ENCODE data around the gene FAM136A. TPM values are rescaled to one million over a fixed set of nuclear protein-coding genes. Genes with fewer than 3 reads are reported as not detected.
A peak's percentile ranks its signal among the peaks of the same experiment; 100 is the strongest.
"Not testable (repeated sequence)": the region's sequence is repeated elsewhere in the genome, so short reads cannot be mapped to it uniquely, and the experiment has no call there.

Gene FAM136A
- polyA plus RNA-seq, 1 experiment = 34.1 TPM

GRCh38 chr2:70303186-70303585 lies 1.3 kb upstream of the FAM136A start:
- POLR2A ChIA-PET = interaction anchor here (2.1 kb wide), 1 partner anchor 10 kb away, joined by 9 read pairs; the partner anchor contains the start of gene SNRPG
- CTCF ChIA-PET = interaction anchor here (0.5 to 7.4 kb wide), 21 partner anchors 9 to 1840 kb away, joined by 3 to 274 read pairs (median 5); partner anchors contain the start of genes SNRNP27 and SNRPG
- no peaks in the 10 kb centered on the region; the same call in 1 of the 2 replicates for H3K9me3 ChIP-seq (ENCODE audit: control insufficient read depth, insufficient read depth, low read length)

GRCh38 chr2:70302195-70302546 lies 304 bp upstream of the FAM136A start:
- POLR2A ChIA-PET = interaction anchor here (0.5 to 2.1 kb wide), 3 partner anchors 9 to 232 kb away, joined by 3 to 9 read pairs (median 4); partner anchors contain the start of gene SNRPG
- CTCF ChIA-PET = interaction anchor here (0.6 to 7.4 kb wide), 19 partner anchors 8 to 1839 kb away, joined by 3 to 274 read pairs (median 5); partner anchors contain the start of gene SNRPG
- H3K27ac ChIP-seq (ENCODE audit: low read depth, low read length); DNase-seq (ENCODE audit: low read depth, low spot score); H3K9me3 ChIP-seq (ENCODE audit: control insufficient read depth, insufficient read depth, low read length); H3K27me3 ChIP-seq (ENCODE audit: control insufficient read depth, insufficient read depth, low read length): not testable (repeated sequence)
- H3K4me3 ChIP-seq (ENCODE audit: low read depth, low read length) = peak overlapping the region; percentile 25; the same call in 1 of the 2 replicates

More at GRCh38 chr2:70303186-70303585, 1.3 kb upstream of the FAM136A start:
- TF ChIP-seq CTCF (IDR thresholded peaks at IDR 0.05; ENCODE audit: low read depth, low read length) = no peak
- no peak overlapping the region for H3K27ac ChIP-seq (ENCODE audit: low read depth, low read length)
- H3K4me3 ChIP-seq (ENCODE audit: low read depth, low read length) = no peak overlapping the region
- DNase-seq (ENCODE audit: low read depth, low spot score) = no peak
- peaks cover 2% of the 10 kb centered on the region for H3K27me3 ChIP-seq (ENCODE audit: control insufficient read depth, insufficient read depth, low read length)

- TF ChIP-seq CTCF (IDR thresholded peaks at IDR 0.05; ENCODE audit: low read depth, low read length) = no peak
- Histone ChIP-seq H3K27me3 (ENCODE audit: control insufficient read depth, insufficient read depth, low read length) (peaks cover 2% of the 10 kb centered on the region), H3K4me3 (ENCODE audit: low read depth, low read length) (peak overlapping the region; percentile 83), H3K27ac (ENCODE audit: low read depth, low read length) (peak overlapping the region; percentile 11), H3K9me3 (ENCODE audit: control insufficient read depth, insufficient read depth, low read length) (no peaks in the 10 kb centered on the region; the same call in 1 of the 2 replicates)
- POLR2A ChIA-PET = interaction anchor here (2.1 kb wide), 1 partner anchor 8 kb away, joined by 9 read pairs; the partner anchor contains the start of gene SNRPG
- DNase-seq (ENCODE audit: low read depth, low spot score) = no peak
- CTCF ChIA-PET = interaction anchor here (0.5 kb wide), 1 partner anchor 1031 kb away, joined by 7 read pairs; the partner anchor contains the start of gene ZNF638
Measured at GRCh38 chr2:70300771-70301343, 1.0 kb downstream of the FAM136A start.

GRCh38 chr2:70297828-70298227 lies 4.0 kb downstream of the FAM136A start:
- H3K4me3 ChIP-seq (ENCODE audit: low read depth, low read length); POLR2A ChIA-PET; H3K27me3 ChIP-seq (ENCODE audit: control insufficient read depth, insufficient read depth, low read length); H3K9me3 ChIP-seq (ENCODE audit: control insufficient read depth, insufficient read depth, low read length); CTCF ChIA-PET; H3K27ac ChIP-seq (ENCODE audit: low read depth, low read length); DNase-seq (ENCODE audit: low read depth, low spot score): not testable (repeated sequence)

- POLR2A ChIA-PET = interaction anchor here (0.5 to 1.4 kb wide), 2 partner anchors 10 to 543 kb away, joined by 3 to 5 read pairs; partner anchors contain the start of gene SNRPG
- Histone ChIP-seq H3K27me3 (ENCODE audit: control insufficient read depth, insufficient read depth, low read length) (no peaks in the 10 kb centered on the region), H3K27ac (ENCODE audit: low read depth, low read length) (no peak overlapping the region), H3K9me3 (ENCODE audit: control insufficient read depth, insufficient read depth, low read length) (no peaks in the 10 kb centered on the region), H3K4me3 (ENCODE audit: low read depth, low read length) (no peak overlapping the region)
- DNase-seq (ENCODE audit: low read depth, low spot score) = no peak
- TF ChIP-seq CTCF (IDR thresholded peaks at IDR 0.05; ENCODE audit: low read depth, low read length) = no peak
- CTCF ChIA-PET = no interaction called here
Measured at GRCh38 chr2:70283500-70284191, 18.2 kb downstream of the FAM136A start.

- no peaks in the 10 kb centered on the region for H3K27me3 ChIP-seq (ENCODE audit: control insufficient read depth, insufficient read depth, low read length)
- ChIA-PET CTCF (no interaction called here), POLR2A (no interaction called here)
- H3K27ac ChIP-seq (ENCODE audit: low read depth, low read length) = no peak overlapping the region
- DNase-seq (ENCODE audit: low read depth, low spot score) = no peak
- TF ChIP-seq CTCF (IDR thresholded peaks at IDR 0.05; ENCODE audit: low read depth, low read length) = no peak
- H3K9me3 ChIP-seq (ENCODE audit: control insufficient read depth, insufficient read depth, low read length) = no peaks in the 10 kb centered on the region
- no peak overlapping the region for H3K4me3 ChIP-seq (ENCODE audit: low read depth, low read length)
Measured at GRCh38 chr2:70282439-70282838, 19.4 kb downstream of the FAM136A start.
